ENCODE results near the gene CLUH. TPM values are rescaled to one million over a fixed set of nuclear protein-coding genes. Genes with fewer than 3 reads are reported as not detected.

CLUH gene
- total and polyA plus RNA-seq, 2 experiments from 2014 or later, result 16.3 to 32.7 TPM

GRCh38 chr17:2751491-2751890 is 39.9 kb upstream of the CLUH start:
- H3K4me3 ChIP-seq, result no peak overlapping the region
- H2AFZ ChIP-seq, result no peak overlapping the region
- in situ Hi-C loops (cut with MboI), result no loop called here
- no peaks in the 10 kb centered on the region for H3K4me1 ChIP-seq (ENCODE audit: insufficient read depth)
- no peaks in the 10 kb centered on the region for H3K79me2 ChIP-seq (ENCODE audit: insufficient read depth)
- TF ChIP-seq EZH2phosphoT487 (IDR thresholded peaks at IDR 0.05; ENCODE audit: insufficient read depth, low read depth) (no peak), EZH2 (IDR thresholded peaks at IDR 0.05; ENCODE audit: insufficient read depth, poor library complexity, severe bottlenecking) (no peak)
- H3F3A ChIP-seq (ENCODE audit: insufficient read depth), result no peaks in the 10 kb centered on the region
- no peak overlapping the region for H3K27ac ChIP-seq
- no peaks in the 10 kb centered on the region for H3K9me3 ChIP-seq (ENCODE audit: low read depth)
- no peaks in the 10 kb centered on the region for H4K20me1 ChIP-seq (ENCODE audit: insufficient read depth)
- WGBS, 2 experiments (ENCODE audit: low coverage in 1 of 2, low lambda C conversion rate in 2 of 2, missing lambda C conversion rate in 2 of 2), result 45 to 50% methylated on average over 2 of the region's 2 CpGs
- no peak overlapping the region for H3K4me2 ChIP-seq (ENCODE audit: unreplicated experiment)
- no peak for DNase-seq
- no peaks in the 10 kb centered on the region for H3K9me2 ChIP-seq (ENCODE audit: insufficient read depth)
- H3K9ac ChIP-seq, result no peak overlapping the region
- no peaks in the 10 kb centered on the region for H3K36me3 ChIP-seq (ENCODE audit: low read depth)
- H3K27me3 ChIP-seq (replicated peaks; ENCODE audit: insufficient read depth), result peaks cover 30% of the 10 kb centered on the region

- Histone ChIP-seq H3K4me3 (no peak overlapping the region), H3K4me2 (ENCODE audit: unreplicated experiment) (no peak overlapping the region), H4K20me1 (ENCODE audit: insufficient read depth) (no peaks in the 10 kb centered on the region), H3K9me3 (ENCODE audit: low read depth) (no peaks in the 10 kb centered on the region), H2AFZ (no peak overlapping the region), H3F3A (ENCODE audit: insufficient read depth) (no peaks in the 10 kb centered on the region), H3K9ac (no peak overlapping the region), H3K36me3 (ENCODE audit: low read depth) (no peaks in the 10 kb centered on the region), H3K4me1 (ENCODE audit: insufficient read depth) (no peaks in the 10 kb centered on the region), H3K27me3 (replicated peaks; ENCODE audit: insufficient read depth) (peaks cover 27% of the 10 kb centered on the region), H3K27ac (no peak overlapping the region), H3K9me2 (ENCODE audit: insufficient read depth) (no peaks in the 10 kb centered on the region), H3K79me2 (ENCODE audit: insufficient read depth) (no peaks in the 10 kb centered on the region)
- TF ChIP-seq EZH2phosphoT487 (IDR thresholded peaks at IDR 0.05; ENCODE audit: insufficient read depth, low read depth) (no peak), EZH2 (IDR thresholded peaks at IDR 0.05; ENCODE audit: insufficient read depth, poor library complexity, severe bottlenecking) (no peak)
- no peak for DNase-seq
- in situ Hi-C loops (cut with MboI), result no loop called here
- WGBS, 2 experiments (ENCODE audit: low coverage in 1 of 2, low lambda C conversion rate in 2 of 2, missing lambda C conversion rate in 2 of 2), result 48 to 54% methylated on average over 2 of the region's 2 CpGs
Measured at GRCh38 chr17:2750721-2751120, 39.2 kb upstream of the CLUH start.

- Histone ChIP-seq H4K20me1 (ENCODE audit: insufficient read depth) (no peaks in the 10 kb centered on the region), H3K4me1 (ENCODE audit: insufficient read depth) (no peaks in the 10 kb centered on the region), H3F3A (ENCODE audit: insufficient read depth) (no peaks in the 10 kb centered on the region), H3K4me3 (no peak overlapping the region), H2AFZ (no peak overlapping the region), H3K27me3 (replicated peaks; ENCODE audit: insufficient read depth) (peaks cover 23% of the 10 kb centered on the region), H3K9ac (no peak overlapping the region), H3K79me2 (ENCODE audit: insufficient read depth) (no peaks in the 10 kb centered on the region), H3K4me2 (ENCODE audit: unreplicated experiment) (peak overlapping the region; percentile 35), H3K36me3 (ENCODE audit: low read depth) (no peaks in the 10 kb centered on the region), H3K9me3 (ENCODE audit: low read depth) (no peaks in the 10 kb centered on the region), H3K27ac (no peak overlapping the region), H3K9me2 (ENCODE audit: insufficient read depth) (no peaks in the 10 kb centered on the region)
- peak; percentile 86 for DNase-seq
- in situ Hi-C loops (cut with MboI), result no loop called here
- TF ChIP-seq EZH2 (IDR thresholded peaks at IDR 0.05; ENCODE audit: insufficient read depth, poor library complexity, severe bottlenecking) (no peak), EZH2phosphoT487 (IDR thresholded peaks at IDR 0.05; ENCODE audit: insufficient read depth, low read depth) (no peak)
- WGBS, 2 experiments (ENCODE audit: low coverage in 1 of 2, low lambda C conversion rate in 2 of 2, missing lambda C conversion rate in 2 of 2), result 3 to 4% methylated on average over 20 to 33 of the region's 35 CpGs
Measured at GRCh38 chr17:2749784-2750181, 38.2 kb upstream of the CLUH start.

- TF ChIP-seq EZH2 (IDR thresholded peaks at IDR 0.05; ENCODE audit: insufficient read depth, poor library complexity, severe bottlenecking), result no peak
- H3K27ac ChIP-seq, result no peak within 1 kb of the TSS
- WGBS, 2 experiments (ENCODE audit: low coverage in 1 of 2, low lambda C conversion rate in 2 of 2, missing lambda C conversion rate in 2 of 2), result 2 to 4% methylated on average over 18 to 65 of the region's 76 CpGs
- in situ Hi-C loops (cut with MboI), result no loop called here
- no peak within 1 kb of the TSS for H3K4me3 ChIP-seq
- H2AFZ ChIP-seq, result no peak within 1 kb of the TSS
- DNase-seq, result no peak
- H4K20me1 ChIP-seq (ENCODE audit: insufficient read depth), result no peaks in the 10 kb centered on the region
- no peaks in the 10 kb centered on the region for H3K79me2 ChIP-seq (ENCODE audit: insufficient read depth)
- peaks cover 23% of the 10 kb centered on the region for H3K27me3 ChIP-seq (replicated peaks; ENCODE audit: insufficient read depth)
- H3F3A ChIP-seq (ENCODE audit: insufficient read depth), result no peaks in the 10 kb centered on the region
- H3K4me2 ChIP-seq (ENCODE audit: unreplicated experiment), result peak within 1 kb of the TSS; percentile 35
- H3K9ac ChIP-seq, result no peak within 1 kb of the TSS
- H3K4me1 ChIP-seq (ENCODE audit: insufficient read depth), result no peaks in the 10 kb centered on the region
- no peaks in the 10 kb centered on the region for H3K36me3 ChIP-seq (ENCODE audit: low read depth)
- no peaks in the 10 kb centered on the region for H3K9me3 ChIP-seq (ENCODE audit: low read depth)
- no peaks in the 10 kb centered on the region for H3K9me2 ChIP-seq (ENCODE audit: insufficient read depth)
Measured at GRCh38 chr17:2749058-2749783, 37.7 kb upstream of the CLUH start, which contains the start of gene CCDC92B. CCDC92B (minus strand) TSS chr17:2749652; CDS start chr17:2735145, 14,507 bp downstream.
